GM19240 (cell line): ENCODE data around the gene PRICKLE1.

Experiments
- DNase-seq: peaks from one replicate; pipeline ENCODE4 v3.0.0; 2011; ENCODE audit warnings: low spot score; ENCODE audit not compliant: insufficient read length

PRICKLE1 gene

GRCh38 chr12:42588524-42589464, 752 bp downstream of the PRICKLE1 start:
- no peak for DNase-seq

GRCh38 chr12:42587601-42588523, 1.7 kb downstream of the PRICKLE1 start:
- no peak for DNase-seq

- DNase-seq: no peak
Observed at GRCh38 chr12:42586268-42586667, 3.3 kb downstream of the PRICKLE1 start.

GRCh38 chr12:42585841-42586216, 3.7 kb downstream of the PRICKLE1 start:
- DNase-seq: no peak

GRCh38 chr12:42585154-42585840, 4.2 kb downstream of the PRICKLE1 start:
- DNase-seq: no peak

GRCh38 chr12:42584651-42585111, 4.9 kb downstream of the PRICKLE1 start:
- no peak for DNase-seq

GRCh38 chr12:42583016-42583415, 6.5 kb downstream of the PRICKLE1 start:
- no peak for DNase-seq

- no peak for DNase-seq
Observed at GRCh38 chr12:42582498-42582897, 7.0 kb downstream of the PRICKLE1 start.

- DNase-seq: no peak
Observed at GRCh38 chr12:42582050-42582449, 7.5 kb downstream of the PRICKLE1 start.

- DNase-seq: no peak
Observed at GRCh38 chr12:42576374-42576773, 13.2 kb downstream of the PRICKLE1 start.

- no peak for DNase-seq
Observed at GRCh38 chr12:42575717-42576116, 13.8 kb downstream of the PRICKLE1 start.

- DNase-seq: no peak
Observed at GRCh38 chr12:42574851-42575266, 14.7 kb downstream of the PRICKLE1 start.

- DNase-seq: no peak
Observed at GRCh38 chr12:42571327-42572009, 18.1 kb downstream of the PRICKLE1 start.

- no peak for DNase-seq
Observed at GRCh38 chr12:42570076-42570475, 19.5 kb downstream of the PRICKLE1 start.

- no peak for DNase-seq
Observed at GRCh38 chr12:42568952-42569915, 20.3 kb downstream of the PRICKLE1 start.

GRCh38 chr12:42565633-42566032, 23.9 kb downstream of the PRICKLE1 start:
- DNase-seq: no peak

- DNase-seq: no peak
Observed at GRCh38 chr12:42564996-42565395, 24.6 kb downstream of the PRICKLE1 start.

GRCh38 chr12:42564556-42564955, 25.0 kb downstream of the PRICKLE1 start:
- no peak for DNase-seq

- DNase-seq: no peak
Observed at GRCh38 chr12:42560977-42561376, 28.6 kb downstream of the PRICKLE1 start.
